ENCODE data around the gene MYCBPAP. TPM values are rescaled to one million over a fixed set of nuclear protein-coding genes. Genes with fewer than 3 reads are reported as not detected.
A peak's percentile ranks its signal among the peaks of the same experiment; 100 is the strongest.

MYCBPAP gene
- total RNA-seq, 8 experiments from 2014 or later = 0.71 to 2.8 (median 1.2) TPM; not detected in 1

DNA sequence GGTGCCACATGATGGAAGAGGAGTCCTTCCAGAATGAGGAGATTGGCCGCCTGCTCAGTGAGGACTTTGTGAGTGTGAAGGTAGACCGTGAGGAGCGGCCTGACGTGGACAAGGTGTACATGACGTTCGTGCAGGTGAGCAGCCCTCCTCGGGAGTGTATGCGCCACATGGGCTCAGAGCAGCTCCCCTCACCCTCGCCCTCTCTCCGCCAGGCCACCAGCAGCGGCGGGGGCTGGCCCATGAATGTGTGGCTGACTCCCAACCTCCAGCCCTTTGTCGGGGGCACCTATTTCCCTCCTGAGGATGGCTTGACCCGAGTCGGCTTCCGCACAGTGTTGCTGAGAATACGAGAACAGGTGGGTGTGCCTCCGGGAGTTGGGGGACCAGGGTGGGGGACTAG, 40.6 kb downstream of the MYCBPAP start:
- H3K4me3 ChIP-seq = no peak overlapping the region
- ATAC-seq (replicated peaks in 6 of 8) = no peak
- no peak overlapping the region for H3K27ac ChIP-seq
- peaks cover 12 to 18% of the 10 kb centered on the region in 2 donors for H3K4me1 ChIP-seq (replicated peaks in 1 of 2)
- in situ Hi-C loops (cut with MboI; ENCODE audit: low pct_unique_long_range_greater_than_20kb in 2 of 9, low sequenced_read_pairs in 9 of 9, unreplicated experiment in 9 of 9) = loop anchor here in 5 of 9 experiments (10.0 to 25.0 kb wide), 4 partner anchors 136 to 296 kb away; partner anchors contain the start of gene WFIKKN2 (in 2 of the 5)
- 90 to 100% (median 100%) methylated on average over 1 to 6 of the region's 18 CpGs; no CpG with 5 or more reads in 5 of the 10 experiments for WGBS, 10 experiments

DNA sequence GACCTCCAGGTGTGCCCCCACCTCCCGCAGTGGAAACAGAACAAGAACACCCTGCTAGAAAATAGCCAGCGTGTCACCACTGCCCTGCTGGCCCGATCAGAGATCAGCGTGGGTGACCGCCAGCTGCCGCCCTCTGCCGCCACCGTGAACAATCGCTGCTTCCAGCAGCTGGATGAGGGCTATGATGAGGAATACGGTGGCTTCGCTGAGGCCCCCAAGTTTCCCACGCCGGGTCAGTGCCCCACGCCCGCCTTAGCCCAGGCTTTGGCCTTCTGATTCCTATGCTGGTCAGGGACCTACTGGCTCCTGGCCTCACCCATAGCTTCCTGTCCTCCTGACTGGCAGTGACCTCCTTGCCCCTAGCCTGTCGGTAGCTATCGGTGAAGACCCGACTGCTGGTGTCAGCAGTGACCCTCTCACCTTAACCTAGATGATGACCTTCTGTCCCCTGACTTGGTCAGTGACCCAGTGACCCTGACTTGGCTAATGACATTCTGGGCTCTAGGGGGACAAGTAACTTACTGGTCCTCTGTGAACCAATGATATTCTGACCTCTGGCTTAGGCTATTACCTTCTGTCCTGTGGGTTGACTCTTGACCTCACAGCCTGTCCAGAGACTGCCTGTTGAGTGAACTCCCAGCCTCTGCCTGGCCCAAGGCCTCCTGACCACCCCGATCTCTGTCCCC, 41.2 kb downstream of the MYCBPAP start:
- in situ Hi-C loops (cut with MboI; ENCODE audit: low pct_unique_long_range_greater_than_20kb in 2 of 9, low sequenced_read_pairs in 9 of 9, unreplicated experiment in 9 of 9) = loop anchor here in 5 of 9 experiments (10.0 to 25.0 kb wide), 4 partner anchors 135 to 295 kb away; partner anchors contain the start of gene WFIKKN2 (in 2 of the 5)
- 88 to 100% (median 90%) methylated on average over 1 to 5 of the region's 19 CpGs; no CpG with 5 or more reads in 7 of the 10 experiments for WGBS, 10 experiments
- Histone ChIP-seq H3K4me1 (replicated peaks in 1 of 2) (peaks cover 13 to 18% of the 10 kb centered on the region in 2 donors), H3K27ac (no peak overlapping the region), H3K4me3 (no peak overlapping the region)
- no peak for ATAC-seq (replicated peaks in 6 of 8)

DNA sequence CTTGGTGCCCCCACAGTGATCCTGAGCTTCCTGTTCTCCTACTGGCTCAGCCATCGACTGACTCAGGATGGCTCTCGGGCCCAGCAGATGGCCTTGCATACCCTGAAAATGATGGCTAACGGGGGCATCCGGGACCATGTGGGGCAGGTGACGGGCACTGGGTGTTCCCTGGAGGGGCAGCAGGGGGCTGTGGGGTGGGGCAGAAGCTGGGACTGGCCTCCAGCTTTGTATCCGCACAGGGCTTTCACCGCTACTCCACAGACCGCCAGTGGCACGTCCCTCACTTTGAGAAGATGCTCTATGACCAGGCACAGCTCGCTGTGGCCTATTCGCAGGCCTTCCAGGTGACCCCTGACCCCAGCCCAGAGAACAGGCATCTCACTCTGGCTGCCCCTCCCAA, 41.7 kb downstream of the MYCBPAP start:
- WGBS, 10 experiments = 90 to 100% methylated on average over 1 to 2 of the region's 11 CpGs; no CpG with 5 or more reads in 8 of the 10 experiments
- no peak overlapping the region for H3K27ac ChIP-seq
- in situ Hi-C loops (cut with MboI; ENCODE audit: low pct_unique_long_range_greater_than_20kb in 2 of 9, low sequenced_read_pairs in 9 of 9, unreplicated experiment in 9 of 9) = loop anchor here in 5 of 9 experiments (10.0 to 25.0 kb wide), 5 partner anchors 75 to 295 kb away; partner anchors contain the start of gene WFIKKN2 (in 2 of the 5)
- no peak overlapping the region for H3K4me3 ChIP-seq
- H3K4me1 ChIP-seq (replicated peaks in 1 of 2) = peaks cover 19% of the 10 kb centered on the region in 2 donors
- ATAC-seq (replicated peaks in 6 of 8) = no peak

DNA sequence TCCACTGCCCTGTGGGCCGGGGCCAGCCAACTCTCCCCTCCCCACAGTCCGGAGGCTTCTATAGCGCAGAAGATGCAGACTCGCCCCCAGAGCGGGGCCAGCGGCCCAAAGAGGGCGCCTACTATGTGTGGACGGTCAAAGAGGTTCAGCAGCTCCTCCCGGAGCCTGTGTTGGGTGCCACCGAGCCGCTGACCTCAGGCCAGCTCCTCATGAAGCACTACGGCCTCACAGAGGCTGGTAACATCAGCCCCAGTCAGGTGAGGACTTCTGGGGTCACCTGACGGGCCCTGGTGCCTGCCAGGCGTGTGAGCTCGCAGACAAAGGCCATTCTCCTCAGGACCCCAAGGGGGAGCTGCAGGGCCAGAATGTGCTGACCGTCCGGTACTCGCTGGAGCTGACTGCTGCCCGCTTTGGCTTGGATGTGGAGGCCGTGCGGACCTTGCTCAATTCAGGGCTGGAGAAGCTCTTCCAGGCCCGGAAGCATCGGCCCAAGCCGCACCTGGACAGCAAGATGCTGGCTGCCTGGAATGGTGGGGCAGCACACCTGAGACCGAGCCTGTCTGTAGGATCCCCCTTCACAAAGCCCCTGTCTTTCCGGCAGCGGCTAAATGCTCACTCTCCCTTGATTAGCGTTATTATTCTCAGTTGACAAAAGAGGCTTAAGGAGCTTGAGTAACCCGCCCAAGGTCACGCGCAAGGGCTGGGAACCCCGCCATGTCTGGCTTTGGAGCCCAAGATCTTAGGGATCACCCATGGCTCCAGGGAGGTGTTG, 42.6 kb downstream of the MYCBPAP start:
- in situ Hi-C loops (cut with MboI; ENCODE audit: low pct_unique_long_range_greater_than_20kb in 2 of 9, low sequenced_read_pairs in 9 of 9, unreplicated experiment in 9 of 9) = loop anchor here in 1 of 9 experiments (10.0 kb wide), 1 partner anchor 74 kb away; no protein-coding TSS in a partner anchor
- H3K4me1 ChIP-seq (replicated peaks in 1 of 2) = peaks cover 23 to 24% of the 10 kb centered on the region in 2 donors
- no peak overlapping the region for H3K4me3 ChIP-seq
- ATAC-seq (replicated peaks in 6 of 8) = peak; percentile 45 to 83 (median 76)
- 13 to 100% (median 40%) methylated on average over 1 to 8 of the region's 32 CpGs; no CpG with 5 or more reads in 3 of the 10 experiments for WGBS, 10 experiments
- no peak overlapping the region for H3K27ac ChIP-seq

DNA sequence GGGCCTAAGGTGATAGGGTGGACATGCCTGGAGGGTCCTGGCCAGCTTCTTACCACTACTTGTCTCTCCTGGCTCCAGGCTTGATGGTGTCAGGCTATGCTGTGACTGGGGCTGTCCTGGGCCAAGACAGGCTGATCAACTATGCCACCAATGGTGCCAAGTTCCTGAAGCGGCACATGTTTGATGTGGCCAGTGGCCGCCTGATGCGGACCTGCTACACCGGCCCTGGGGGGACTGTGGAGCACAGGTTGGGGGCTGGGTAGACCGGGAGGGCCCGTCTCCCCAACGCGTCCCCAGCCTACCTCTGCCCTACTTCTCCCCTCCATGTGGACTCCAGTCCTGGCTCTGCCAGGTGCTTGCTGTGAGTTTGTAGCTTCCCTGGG, 43.2 kb downstream of the MYCBPAP start:
- no peak overlapping the region for H3K4me3 ChIP-seq
- no peak for ATAC-seq (replicated peaks in 6 of 8)
- 80% methylated on average over 1 of the region's 8 CpGs; no CpG with 5 or more reads in 9 of the 10 experiments for WGBS, 10 experiments
- H3K4me1 ChIP-seq (replicated peaks in 1 of 2) = peaks cover 23 to 24% of the 10 kb centered on the region in 2 donors
- H3K27ac ChIP-seq = no peak overlapping the region
- in situ Hi-C loops (cut with MboI; ENCODE audit: low pct_unique_long_range_greater_than_20kb in 2 of 9, low sequenced_read_pairs in 9 of 9, unreplicated experiment in 9 of 9) = loop anchor here in 1 of 9 experiments (10.0 kb wide), 1 partner anchor 73 kb away; no protein-coding TSS in a partner anchor

DNA sequence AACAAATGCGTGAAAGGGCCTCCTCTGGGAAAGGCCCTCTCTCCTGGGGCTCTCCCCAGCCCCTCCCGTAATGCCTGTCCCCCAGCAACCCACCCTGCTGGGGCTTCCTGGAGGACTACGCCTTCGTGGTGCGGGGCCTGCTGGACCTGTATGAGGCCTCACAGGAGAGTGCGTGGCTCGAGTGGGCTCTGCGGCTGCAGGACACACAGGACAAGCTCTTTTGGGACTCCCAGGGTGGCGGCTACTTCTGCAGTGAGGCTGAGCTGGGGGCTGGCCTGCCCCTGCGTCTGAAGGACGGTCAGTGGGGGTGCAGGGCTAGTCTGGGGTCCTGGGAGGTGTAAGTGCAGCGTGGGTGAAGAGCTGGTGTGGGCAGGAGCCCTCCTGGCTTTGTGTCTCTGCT, 43.6 kb downstream of the MYCBPAP start:
- no peak overlapping the region for H3K4me3 ChIP-seq
- H3K27ac ChIP-seq = no peak overlapping the region
- ATAC-seq (replicated peaks in 6 of 8) = no peak
- H3K4me1 ChIP-seq (replicated peaks in 1 of 2) = peaks cover 20 to 24% of the 10 kb centered on the region in 2 donors
- in situ Hi-C loops (cut with MboI; ENCODE audit: low pct_unique_long_range_greater_than_20kb in 2 of 9, low sequenced_read_pairs in 9 of 9, unreplicated experiment in 9 of 9) = loop anchor here in 1 of 9 experiments (10.0 kb wide), 1 partner anchor 73 kb away; no protein-coding TSS in a partner anchor
- WGBS, 10 experiments = 76 to 100% (median 90%) methylated on average over 2 to 4 of the region's 12 CpGs; no CpG with 5 or more reads in 7 of the 10 experiments

DNA sequence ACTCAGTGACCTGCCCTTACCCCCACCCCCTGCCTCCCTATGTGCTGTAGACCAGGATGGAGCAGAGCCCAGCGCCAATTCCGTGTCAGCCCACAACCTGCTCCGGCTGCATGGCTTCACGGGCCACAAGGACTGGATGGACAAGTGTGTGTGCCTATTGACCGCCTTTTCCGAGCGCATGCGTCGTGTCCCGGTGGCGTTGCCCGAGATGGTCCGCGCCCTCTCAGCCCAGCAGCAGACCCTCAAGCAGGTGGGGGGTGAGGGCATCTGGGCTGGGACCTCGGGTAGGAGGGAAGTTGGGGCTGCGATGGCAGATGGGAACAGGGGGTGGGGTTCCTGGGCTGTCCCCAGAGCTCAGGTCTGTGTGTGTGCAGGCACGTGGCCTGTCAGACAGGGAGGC, 46.0 kb downstream of the MYCBPAP start:
- Histone ChIP-seq H3K4me3 (no peak overlapping the region), H3K4me1 (replicated peaks in 1 of 2) (peaks cover 24 to 44% of the 10 kb centered on the region in 2 donors), H3K27ac (no peak overlapping the region)
- ATAC-seq (replicated peaks in 6 of 8) = no peak
- in situ Hi-C loops (cut with MboI; ENCODE audit: low pct_unique_long_range_greater_than_20kb in 2 of 9, low sequenced_read_pairs in 9 of 9, unreplicated experiment in 9 of 9) = loop anchor here in 1 of 9 experiments (10.0 kb wide), 1 partner anchor 71 kb away; no protein-coding TSS in a partner anchor
- WGBS, 10 experiments = no CpG with 5 or more reads among the region's 17 CpGs

DNA sequence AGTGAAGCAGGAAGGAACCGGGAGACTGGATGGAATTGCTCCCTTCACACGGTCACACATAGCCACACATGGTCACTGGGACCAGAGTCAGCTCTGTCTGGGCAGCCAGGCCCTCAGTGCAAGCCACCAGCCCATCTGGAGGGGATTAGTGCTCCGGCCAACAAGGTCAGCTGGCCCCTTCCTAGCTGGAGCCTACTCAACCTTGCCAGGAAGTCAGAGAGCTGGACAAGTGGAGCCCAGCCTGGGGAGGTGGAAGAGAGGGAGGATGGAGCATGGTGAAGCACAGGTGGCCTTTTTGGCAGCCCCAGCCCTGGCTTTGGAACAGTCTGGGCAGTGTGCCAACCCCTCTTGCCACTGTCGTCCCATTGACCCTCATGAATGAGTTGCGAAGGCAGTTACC, 48.6 kb downstream of the MYCBPAP start:
- ATAC-seq (replicated peaks in 6 of 8) = no peak
- Histone ChIP-seq H3K27ac (no peak overlapping the region), H3K4me3 (no peak overlapping the region), H3K4me1 (replicated peaks in 1 of 2) (peaks cover 25 to 40% of the 10 kb centered on the region in 2 donors)
- in situ Hi-C loops (cut with MboI; ENCODE audit: low pct_unique_long_range_greater_than_20kb in 2 of 9, low sequenced_read_pairs in 9 of 9, unreplicated experiment in 9 of 9) = loop anchor here in 2 of 9 experiments (5.0 to 10.0 kb wide), 2 partner anchors 68 to 70 kb away; no protein-coding TSS in a partner anchor
- 20 to 80% (median 40%) methylated on average over 1 of the region's 5 CpGs; no CpG with 5 or more reads in 7 of the 10 experiments for WGBS, 10 experiments

DNA sequence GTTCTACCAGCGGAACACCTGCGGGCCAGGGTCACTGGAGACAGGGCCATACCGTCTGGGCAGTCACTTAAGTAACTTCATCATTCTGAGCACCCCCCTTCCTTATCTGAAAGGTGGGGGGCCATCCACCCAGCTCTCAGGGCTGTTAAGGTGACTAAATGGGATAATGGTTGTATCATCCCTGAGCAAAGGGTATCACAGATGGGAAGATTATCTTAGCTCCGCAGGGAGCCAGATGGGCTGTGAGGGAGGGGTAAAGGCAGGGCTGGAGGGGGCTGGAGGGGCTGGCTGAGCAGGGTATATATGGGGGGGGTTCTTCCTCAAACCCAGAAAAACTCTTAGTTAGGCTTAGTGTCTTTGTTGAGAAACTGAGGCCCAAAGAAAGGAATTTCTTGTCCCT, 49.4 kb downstream of the MYCBPAP start:
- Histone ChIP-seq H3K27ac (no peak overlapping the region), H3K4me1 (replicated peaks in 1 of 2) (peaks cover 31 to 47% of the 10 kb centered on the region in 2 donors), H3K4me3 (no peak overlapping the region)
- in situ Hi-C loops (cut with MboI; ENCODE audit: low pct_unique_long_range_greater_than_20kb in 2 of 9, low sequenced_read_pairs in 9 of 9, unreplicated experiment in 9 of 9) = loop anchor here in 2 of 9 experiments (5.0 to 10.0 kb wide), 2 partner anchors 67 to 70 kb away; no protein-coding TSS in a partner anchor
- 80 to 90% (median 82%) methylated on average over 1 to 2 of the region's 4 CpGs; no CpG with 5 or more reads in 6 of the 10 experiments for WGBS, 10 experiments
- ATAC-seq (replicated peaks in 6 of 8) = no peak

DNA sequence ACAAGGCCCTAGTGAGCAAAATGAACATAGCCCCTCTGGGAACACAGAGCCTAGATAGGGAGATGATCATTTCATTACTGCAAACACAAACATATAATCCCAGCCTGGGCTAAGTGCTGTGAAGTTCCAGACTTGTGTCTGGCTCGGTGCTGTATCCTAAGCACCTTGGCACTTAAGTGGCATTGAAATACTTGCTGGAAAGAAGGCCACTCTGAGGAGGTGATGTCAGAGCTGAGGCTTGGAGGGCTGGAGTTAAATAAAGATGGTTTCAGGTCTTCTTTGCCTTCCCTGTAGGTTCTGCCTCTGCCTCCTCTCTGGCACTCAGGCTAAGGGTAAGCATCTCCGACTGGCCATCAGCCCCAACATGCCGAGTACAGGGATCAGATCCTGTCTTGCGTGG, 49.9 kb downstream of the MYCBPAP start:
- H3K4me3 ChIP-seq = no peak overlapping the region
- H3K4me1 ChIP-seq (replicated peaks in 1 of 2) = peaks cover 35 to 51% of the 10 kb centered on the region in 2 donors
- WGBS, 10 experiments = 33 to 100% (median 92%) methylated on average over 1 to 2 of the region's 4 CpGs; no CpG with 5 or more reads in 4 of the 10 experiments
- no peak overlapping the region for H3K27ac ChIP-seq
- in situ Hi-C loops (cut with MboI; ENCODE audit: low pct_unique_long_range_greater_than_20kb in 2 of 9, low sequenced_read_pairs in 9 of 9, unreplicated experiment in 9 of 9) = loop anchor here in 2 of 9 experiments (5.0 to 10.0 kb wide), 2 partner anchors 67 to 69 kb away; no protein-coding TSS in a partner anchor
- no peak for ATAC-seq (replicated peaks in 6 of 8)

DNA sequence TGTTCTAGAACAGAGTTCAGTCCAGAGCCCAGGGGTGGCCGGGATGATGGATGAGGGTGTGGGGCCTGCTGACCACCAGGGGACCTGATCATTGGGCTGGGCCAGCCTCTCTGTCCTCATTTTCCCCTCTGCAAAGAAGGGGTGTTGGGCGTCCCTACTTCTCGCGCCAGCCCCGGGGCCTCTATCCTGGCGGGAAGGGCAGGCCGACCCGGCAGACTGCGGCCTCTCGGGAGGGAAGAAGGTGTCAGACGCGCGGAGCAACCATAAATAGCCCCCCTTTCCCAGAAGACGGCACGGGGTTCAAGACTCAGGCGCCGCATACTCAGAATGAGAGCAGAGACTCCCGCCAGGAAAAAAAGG, 50.3 kb downstream of the MYCBPAP start:
- ATAC-seq (replicated peaks in 6 of 8) = no peak
- Histone ChIP-seq H3K27ac (no peak overlapping the region), H3K4me1 (replicated peaks in 1 of 2) (peaks cover 40 to 56% of the 10 kb centered on the region in 2 donors), H3K4me3 (no peak overlapping the region)
- in situ Hi-C loops (cut with MboI; ENCODE audit: low pct_unique_long_range_greater_than_20kb in 2 of 9, low sequenced_read_pairs in 9 of 9, unreplicated experiment in 9 of 9) = loop anchor here in 2 of 9 experiments (5.0 to 10.0 kb wide), 2 partner anchors 66 to 69 kb away; no protein-coding TSS in a partner anchor
- 0 to 95% (median 17%) methylated on average over 1 to 7 of the region's 18 CpGs; no CpG with 5 or more reads in 6 of the 10 experiments for WGBS, 10 experiments

DNA sequence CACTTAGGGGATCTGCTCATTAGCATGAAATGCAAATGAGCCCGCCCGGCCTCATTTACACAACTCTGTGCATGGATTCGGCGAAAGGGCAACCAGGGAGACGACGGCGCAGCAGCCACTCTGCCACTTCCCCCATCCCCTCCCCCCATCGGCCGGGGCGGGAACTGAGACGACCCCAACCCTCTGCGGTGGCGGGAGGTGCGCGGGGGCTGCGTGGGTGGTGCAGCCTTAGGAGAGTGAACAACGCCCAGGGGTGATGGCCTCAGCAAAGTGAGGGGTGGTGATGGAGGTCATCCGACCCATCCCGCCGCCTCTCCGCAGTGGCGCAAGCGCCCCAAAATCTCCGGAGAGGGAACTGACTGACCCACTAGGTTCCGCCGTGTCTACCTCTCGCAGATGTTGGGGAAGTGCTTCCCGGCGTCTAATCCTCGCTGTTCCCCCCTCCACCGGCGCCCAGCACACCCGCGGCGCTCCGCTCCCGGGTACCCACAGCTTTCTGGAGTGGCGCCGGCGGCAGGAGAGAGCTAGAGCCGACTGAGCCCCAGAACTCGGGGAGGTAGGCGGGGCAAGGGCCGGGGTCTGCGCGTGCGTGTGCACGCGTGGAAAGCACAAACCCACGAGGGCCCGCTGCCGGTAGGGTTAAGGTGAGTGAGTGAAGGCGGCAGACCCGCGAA, 50.8 kb downstream of the MYCBPAP start:
- in situ Hi-C loops (cut with MboI; ENCODE audit: low pct_unique_long_range_greater_than_20kb in 2 of 9, low sequenced_read_pairs in 9 of 9, unreplicated experiment in 9 of 9) = loop anchor here in 2 of 9 experiments (5.0 to 10.0 kb wide), 2 partner anchors 66 to 68 kb away; no protein-coding TSS in a partner anchor
- peaks cover 43 to 61% of the 10 kb centered on the region in 2 donors for H3K4me1 ChIP-seq (replicated peaks in 1 of 2)
- H3K4me3 ChIP-seq = peak overlapping the region in 4 of 5 donors; percentile 7 to 46 (median 43)
- ATAC-seq (replicated peaks in 6 of 8) = peak in 5 of 8 experiments; percentile 3 to 14 (median 7)
- H3K27ac ChIP-seq = no peak overlapping the region
- WGBS, 10 experiments = 0 to 23% (median 0%) methylated on average over 1 to 18 of the region's 55 CpGs; no CpG with 5 or more reads in 4 of the 10 experiments
